K562 (cell line): Measurements from ENCODE around the gene MCIDAS. TPM values are rescaled to one million over a fixed set of nuclear protein-coding genes. Genes with fewer than 3 reads are reported as not detected.

Experiments
- ATAC-seq: fragments of 200-7000 bp; cut with Tn5 transposase; 3 replicates; pipeline ENCODE4 v1.9.1; 2020; ENCODE audit warnings: moderate library complexity
- BruUV-seq: library from RNA; stranded (reverse); fragments of 400-500 nt; replicated peaks from 2 replicates; lab custom pipeline; 2021; lab: Mats Ljungman, UMichigan
- CTCF ChIA-PET: fragments of 300-600 bp; formaldehyde crosslinking; extraction: SDS; loops from one replicate; lab custom pipeline; 2021; ENCODE audit warnings: low intra/inter-chr PET ratio; lab: Yijun Ruan, JAX
- POLR2A ChIA-PET: fragments of 300-600, 350-650 bp; sonication (Branson Sonifier 250); formaldehyde crosslinking; extraction: SDS; loops from one replicate; lab custom pipeline; 2021; ENCODE audit warnings: antibody characterized with exemption, inconsistent platforms; lab: Yijun Ruan, JAX
- DNase-seq, 4 experiments: peaks; one replicate each; pipeline versions ENCODE4 v3.0.0 to v3.0.0-alpha.2; 2011 to 2018; ENCODE audit warnings: low spot score in 3 of 4, mixed read lengths in 3 of 4; ENCODE audit errors: extremely low read depth in 1 of 4
- FAIRE-seq: peaks from 2 replicates; lab custom pipeline; 2011; peaks lifted over from hg19 to GRCh38; lab: Jason Lieb, UNC
- H2AFZ ChIP-seq: 2 replicates; pipeline ENCODE4 v1.6.0; 2011; ENCODE audit warnings: low read depth, low read length, control low read depth, inconsistent platforms
- H3K27ac ChIP-seq: fragments of 200-600 bp; 3 replicates; pipeline ENCODE4 v1.8.0; 2011; ENCODE audit warnings: low read depth, mild to moderate bottlenecking, control low read depth, inconsistent platforms, low read length, moderate library complexity, mixed read lengths; ENCODE audit errors: extremely low read depth
- H3K27me3 ChIP-seq, 2 experiments: fragments of 300-600 bp in 1 of 2; 2 replicates in 1 of 2; 3 replicates in 1 of 2; pipeline versions ENCODE4 v1.6.0 to v1.8.0; 2011; ENCODE audit warnings: inconsistent platforms in 2 of 2, low read length in 2 of 2, mild to moderate bottlenecking in 1 of 2, mixed read lengths in 1 of 2, moderate library complexity in 1 of 2; ENCODE audit not compliant: control insufficient read depth in 2 of 2, insufficient read depth in 2 of 2
- H3K36me3 ChIP-seq: fragments of 300-600 bp; 3 replicates; pipeline ENCODE4 v1.8.0; 2011; ENCODE audit warnings: mild to moderate bottlenecking, low read length, inconsistent platforms; ENCODE audit not compliant: control insufficient read depth, insufficient read depth
- H3K4me1 ChIP-seq, 2 experiments: fragments of 200-600 bp in 1 of 2; replicated peaks in 1 of 2; 2 replicates in 1 of 2; 3 replicates in 1 of 2; pipeline versions ENCODE4 v1.5.1 to v1.8.0; 2011; ENCODE audit warnings: inconsistent platforms in 2 of 2, low read length in 2 of 2, mild to moderate bottlenecking in 1 of 2, mixed read lengths in 1 of 2, moderate library complexity in 1 of 2; ENCODE audit not compliant: control insufficient read depth in 2 of 2, insufficient read depth in 2 of 2
- H3K4me2 ChIP-seq: 2 replicates; pipeline ENCODE4 v1.6.1; 2011; ENCODE audit warnings: low read length, control low read depth, inconsistent platforms, mixed read lengths; ENCODE audit not compliant: insufficient read depth
- H3K4me3 ChIP-seq: fragments of 200-600 bp; sonication (generic), shearing (Covaris generic); 2 replicates; pipeline ENCODE4 v1.5.1; 2016; ENCODE audit warnings: control low read depth, inconsistent platforms
- H3K79me2 ChIP-seq: fragments of 200-600 bp; 3 replicates; pipeline ENCODE4 v1.8.0; 2011; ENCODE audit warnings: low read length, inconsistent platforms; ENCODE audit not compliant: control insufficient read depth, insufficient read depth
- H3K9ac ChIP-seq, 2 experiments: 2 replicates each; pipeline versions ENCODE4 v1.6.0 to v1.6.1; 2011; ENCODE audit warnings: low read depth in 2 of 2, low read length in 2 of 2, control low read depth in 1 of 2, inconsistent platforms in 1 of 2, mild to moderate bottlenecking in 1 of 2, mixed read lengths in 1 of 2; ENCODE audit not compliant: insufficient read depth in 1 of 2
- H3K9me1 ChIP-seq: one replicate; pipeline ENCODE4 v1.6.0; 2011; ENCODE audit warnings: inconsistent platforms, mild to moderate bottlenecking, low read length, moderate library complexity; ENCODE audit not compliant: control insufficient read depth, insufficient read depth
- H3K9me3 ChIP-seq: replicated peaks from 2 replicates; pipeline ENCODE4 v1.5.1; 2011; ENCODE audit warnings: low read depth, low read length, inconsistent platforms; ENCODE audit not compliant: control insufficient read depth, insufficient read depth
- H4K20me1 ChIP-seq: replicated peaks from 2 replicates; pipeline ENCODE4 v1.6.1; 2011; ENCODE audit warnings: low read length, inconsistent platforms, mixed read lengths; ENCODE audit not compliant: control insufficient read depth, insufficient read depth
- ATF1 ChIP-seq, 2 experiments: fragments of 450-650 bp in 1 of 2; IDR thresholded peaks; 2 replicates each; pipeline ENCODE4 v1.6.1; 2016; ENCODE audit warnings: missing compliant biosample characterization in 1 of 2, missing genetic modification characterization in 1 of 2
- CC2D1A ChIP-seq: fragments of 450-650 bp; IDR thresholded peaks from 2 replicates; pipeline ENCODE4 v1.6.1; 2017; ENCODE audit warnings: mild to moderate bottlenecking
- CCNT2 ChIP-seq: IDR thresholded peaks from 2 replicates; pipeline ENCODE4 v1.6.1; 2011; ENCODE audit warnings: borderline replicate concordance, low read depth, mild to moderate bottlenecking, moderate library complexity, mixed read lengths, low read length; ENCODE audit not compliant: insufficient read length; ENCODE audit errors: extremely low read depth
- CHAMP1 ChIP-seq: fragments of 450-650 bp; IDR thresholded peaks from 2 replicates; pipeline ENCODE4 v1.6.1; 2016; ENCODE audit warnings: mild to moderate bottlenecking
- GATA2 ChIP-seq: sonication (generic); formaldehyde crosslinking; IDR thresholded peaks from 2 replicates; pipeline ENCODE4 v1.4.0; 2020; ENCODE audit warnings: mild to moderate bottlenecking, missing genetic modification reagents
- HMG20B ChIP-seq: fragments of 250-450 bp; sonication (Bioruptor Pico); IDR thresholded peaks from 2 replicates; pipeline ENCODE4 v1.5.0; 2021; ENCODE audit warnings: mild to moderate bottlenecking
- KLF13 ChIP-seq: fragments of 450-650 bp; IDR thresholded peaks from 2 replicates; pipeline ENCODE4 v1.6.1; 2016; ENCODE audit warnings: missing genetic modification characterization, low read depth, mild to moderate bottlenecking, missing compliant biosample characterization, moderate library complexity, borderline replicate concordance
- NFIC ChIP-seq: fragments of 450-650 bp; IDR thresholded peaks from 2 replicates; pipeline ENCODE4 v1.6.1; 2017; ENCODE audit warnings: mild to moderate bottlenecking, inconsistent platforms
- RBBP5 ChIP-seq: fragments of 200-600 bp; sonication (generic); IDR thresholded peaks from 2 replicates; pipeline ENCODE4 v1.6.1; 2012; ENCODE audit warnings: borderline replicate concordance, mild to moderate bottlenecking, low read length, control low read depth, inconsistent platforms; ENCODE audit not compliant: insufficient read depth, poor library complexity, severe bottlenecking
- SIX5 ChIP-seq, 2 experiments: IDR thresholded peaks; 2 replicates each; pipeline ENCODE4 v1.6.1; 2011; ENCODE audit warnings: low read length in 2 of 2, borderline replicate concordance in 1 of 2, low read depth in 1 of 2, mild to moderate bottlenecking in 1 of 2, moderate library complexity in 1 of 2; ENCODE audit not compliant: insufficient read depth in 1 of 2
- ZNF133 ChIP-seq: fragments of 250-450 bp; sonication (Bioruptor Pico); IDR thresholded peaks from 2 replicates; pipeline ENCODE4 v1.4.0; 2020; ENCODE audit warnings: mild to moderate bottlenecking
- WGBS: fragments of 100-300 bp; shearing (Covaris generic); methylation state at CpG from one replicate; pipeline ENCODE4 v1.1.6; 2016; ENCODE audit warnings: low coverage, mixed read lengths; ENCODE audit not compliant: insufficient coverage; ENCODE audit errors: missing lambda C conversion rate; 5-methylcytosine and 5-hydroxymethylcytosine counted together
- in situ Hi-C: fragments of 300-500 bp; cut with MboI; formaldehyde crosslinking; loops from 4 replicates; pipeline ENCODE4 v1.15.0; 2018; ENCODE audit warnings: inconsistent platforms, mixed read lengths
- intact Hi-C: fragments of 100-400 bp; cut with micrococcal nuclease; formaldehyde crosslinking; loops from 2 replicates; pipeline ENCODE4 v1.14.2; 2022
- polyA plus RNA-seq, 8 experiments: library from polyadenylated mRNA; depleted of rRNA in 4 of 8; stranded (reverse) in 5 of 8; unstranded in 3 of 8; fragments of >200 nt; fragmentation: Nextera tagmentation in 2 of 8; fragmentation: Illumina TruSeq in 1 of 8; extraction: Ambion mirVana in 2 of 8; extraction: Trizol in 1 of 8; gene quantifications; 2 replicates each; pipeline versions ENCODE4 v1.2.1 to v1.2.3, GENCODE V29; 2011 to 2014; ENCODE audit warnings: inconsistent platforms in 1 of 8, missing spikeins in 1 of 8
- total RNA-seq, 7 experiments: library from RNA; depleted of rRNA in 6 of 7; stranded (reverse); fragments of >200 nt in 6 of 7; fragmentation: Illumina TruSeq in 2 of 7; extraction: Trizol in 2 of 7; gene quantifications; 2 replicates each; pipeline versions ENCODE4 v1.2.1 to v1.2.3, GENCODE V29; 2011 to 2021; ENCODE audit warnings: low replicate concordance in 1 of 7
- TF ChIP-seq, protein P1 (sequence below): fragments of 450-650 bp; IDR thresholded peaks from 2 replicates; pipeline ENCODE4 v1.7.0; 2016; ENCODE audit warnings: borderline replicate concordance

Gene MCIDAS
- total and polyA plus RNA-seq, 9 of the 15 experiments (the other 6 are each of a cell fraction or from before 2014, with no cell fraction given), result 0.07 to 1.5 (median 0.69) TPM

- ATAC-seq (peak; percentile 42; the same call in 1 of the 3 replicates), DNase-seq (peak in 1 of 4 experiments; percentile 28), FAIRE-seq (no peak)
- TF ChIP-seq GATA2 (CRISPR knock-in tag), result peak; percentile 71
- no peak for TF ChIP-seq ATF1 (CRISPR knock-in tag; IDR thresholded peaks at IDR 0.05)
- no peak for TF ChIP-seq ATF1 (tag; IDR thresholded peaks at IDR 0.05)
- TF ChIP-seq RBBP5, result no peak
- TF ChIP-seq ZNF133 (CRISPR knock-in tag), result no peak
- TF ChIP-seq KLF13, result no peak
- TF ChIP-seq NFIC, result peak; percentile 82
- no TSS peak for BruUV-seq
- Histone ChIP-seq H3K9ac (no peak overlapping the region), H3K4me1 (no peaks in the 10 kb centered on the region), H3K4me3 (no peak overlapping the region), H2AFZ (no peak overlapping the region), H4K20me1 (no peaks in the 10 kb centered on the region), H3K4me2 (no peak overlapping the region), H3K36me3 (no peaks in the 10 kb centered on the region), H3K79me2 (no peaks in the 10 kb centered on the region), H3K27me3 (peaks cover 5% of the 10 kb centered on the region in 2 experiments; a peak in 4 of 5 replicates), H3K9me1 (no peaks in the 10 kb centered on the region), H3K27ac (no peak overlapping the region), H3K9me3 (peaks cover 2% of the 10 kb centered on the region; the same call in 1 of the 2 replicates)
- WGBS, result 4% methylated on average over 4 of the region's 4 CpGs
- in situ Hi-C loops (no loop called here), intact Hi-C loops (no loop called here)
- ChIA-PET CTCF (no interaction called here), POLR2A (interaction anchor here (0.6 kb wide), 1 partner anchor 473 kb away, joined by 3 read pairs; no protein-coding TSS in a partner anchor)
These were observed 14.6 kb upstream of the MCIDAS start for GRCh38 chr5:55241746-55242145.

GRCh38 chr5:55236800-55237199, 9.7 kb upstream of the MCIDAS start:
- no peak overlapping the region for H3K27ac ChIP-seq
- intact Hi-C loops (no loop called here), in situ Hi-C loops (no loop called here)
- ATAC-seq, result no peak
- no peak for FAIRE-seq
- BruUV-seq, result no TSS peak
- peaks cover 10 to 21% of the 10 kb centered on the region in 2 experiments; a peak in 3 of 5 replicates for H3K4me1 ChIP-seq
- H3K9me1 ChIP-seq, result no peaks in the 10 kb centered on the region
- 21% methylated on average over 10 of the region's 10 CpGs for WGBS
- peaks cover 12 to 35% of the 10 kb centered on the region in 2 experiments for H3K27me3 ChIP-seq
- DNase-seq, result no peak
- ChIA-PET POLR2A (no interaction called here), CTCF (no interaction called here)
- H3K4me2 ChIP-seq, result no peak overlapping the region
- H3K4me3 ChIP-seq, result no peak overlapping the region
- H3K79me2 ChIP-seq, result no peaks in the 10 kb centered on the region
- no peaks in the 10 kb centered on the region for H3K36me3 ChIP-seq
- H3K9ac ChIP-seq, result no peak overlapping the region
- no peaks in the 10 kb centered on the region for H4K20me1 ChIP-seq
- H2AFZ ChIP-seq, result no peak overlapping the region
- no peaks in the 10 kb centered on the region for H3K9me3 ChIP-seq
- TF ChIP-seq CCNT2, result no peak
- TF ChIP-seq CC2D1A, result no peak
- no peak for TF ChIP-seq CHAMP1
- TF ChIP-seq, protein P1, sequence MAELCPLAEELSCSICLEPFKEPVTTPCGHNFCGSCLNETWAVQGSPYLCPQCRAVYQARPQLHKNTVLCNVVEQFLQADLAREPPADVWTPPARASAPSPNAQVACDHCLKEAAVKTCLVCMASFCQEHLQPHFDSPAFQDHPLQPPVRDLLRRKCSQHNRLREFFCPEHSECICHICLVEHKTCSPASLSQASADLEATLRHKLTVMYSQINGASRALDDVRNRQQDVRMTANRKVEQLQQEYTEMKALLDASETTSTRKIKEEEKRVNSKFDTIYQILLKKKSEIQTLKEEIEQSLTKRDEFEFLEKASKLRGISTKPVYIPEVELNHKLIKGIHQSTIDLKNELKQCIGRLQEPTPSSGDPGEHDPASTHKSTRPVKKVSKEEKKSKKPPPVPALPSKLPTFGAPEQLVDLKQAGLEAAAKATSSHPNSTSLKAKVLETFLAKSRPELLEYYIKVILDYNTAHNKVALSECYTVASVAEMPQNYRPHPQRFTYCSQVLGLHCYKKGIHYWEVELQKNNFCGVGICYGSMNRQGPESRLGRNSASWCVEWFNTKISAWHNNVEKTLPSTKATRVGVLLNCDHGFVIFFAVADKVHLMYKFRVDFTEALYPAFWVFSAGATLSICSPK, result no peak
- no peak for TF ChIP-seq SIX5 (IDR thresholded peaks at IDR 0.05; ENCODE audit: borderline replicate concordance in 1 of 2, insufficient read depth in 1 of 2, low read depth in 1 of 2, low read length in 2 of 2)
- no peak for TF ChIP-seq HMG20B (CRISPR knock-in tag)
